Cardiac muscle cell (in vitro differentiated cells and primary cell): ENCODE data around the gene GINS3. TPM values are rescaled to one million over a fixed set of nuclear protein-coding genes. Genes with fewer than 3 reads are reported as not detected.

Experiments
- DNase-seq, 2 donors: peaks; one replicate each; pipeline versions ENCODE4 v3.0.0 to v3.0.0-alpha.2; 2010 to 2017; ENCODE audit warnings: low read depth in 1 of 2, low spot score in 1 of 2
- H3K27ac ChIP-seq: fragments of 200-600 bp; sonication (generic); 2 replicates; pipeline ENCODE4 v1.5.1; 2016
- H3K27me3 ChIP-seq: fragments of 200-600 bp; sonication (generic); 2 replicates; pipeline ENCODE4 v1.6.0; 2016; ENCODE audit warnings: control low read depth
- H3K36me3 ChIP-seq: fragments of 200-600 bp; sonication (generic); 2 replicates; pipeline ENCODE4 v1.5.1; 2016; ENCODE audit warnings: control low read depth
- H3K4me1 ChIP-seq: fragments of 200-600 bp; sonication (generic); 2 replicates; pipeline ENCODE4 v1.8.1; 2017; ENCODE audit warnings: low read depth, mild to moderate bottlenecking, mixed run types
- H3K4me3 ChIP-seq: fragments of 200-600 bp; sonication (generic); 2 replicates; pipeline ENCODE4 v1.5.1; 2016; ENCODE audit warnings: mild to moderate bottlenecking
- H3K9me3 ChIP-seq: fragments of 200-600 bp; sonication (generic); 2 replicates; pipeline ENCODE4 v1.5.1; 2017; ENCODE audit warnings: low read depth, mild to moderate bottlenecking, control low read depth
- CTCF ChIP-seq: IDR thresholded peaks from 2 replicates; pipeline ENCODE4 v1.5.1; 2012; ENCODE audit warnings: low read depth, mild to moderate bottlenecking, low read length
- polyA plus RNA-seq: library from polyadenylated mRNA; unstranded; fragments of >200 nt; fragmentation: Nextera tagmentation; extraction: Ambion mirVana; gene quantifications from 2 replicates; pipeline ENCODE4 v1.2.1, GENCODE V29; 2016
- total RNA-seq: library from RNA; depleted of rRNA; stranded (reverse); fragments of >200 nt; gene quantifications from 2 replicates; pipeline ENCODE4 v1.2.3, GENCODE V29; 2016

GINS3 gene
- total and polyA plus RNA-seq, 2 experiments from 2014 or later, result 2.1 to 4.2 TPM

- H3K4me3 ChIP-seq, result no peak overlapping the region
- no peaks in the 10 kb centered on the region for H3K9me3 ChIP-seq
- no peak overlapping the region for H3K27ac ChIP-seq
- H3K27me3 ChIP-seq, result no peaks in the 10 kb centered on the region
- H3K4me1 ChIP-seq, result no peaks in the 10 kb centered on the region
- no peaks in the 10 kb centered on the region for H3K36me3 ChIP-seq
- no peak for TF ChIP-seq CTCF
- DNase-seq, result no peak
Observed at GRCh38 chr16:58449306-58449705, 57.0 kb downstream of the GINS3 start.

DNA sequence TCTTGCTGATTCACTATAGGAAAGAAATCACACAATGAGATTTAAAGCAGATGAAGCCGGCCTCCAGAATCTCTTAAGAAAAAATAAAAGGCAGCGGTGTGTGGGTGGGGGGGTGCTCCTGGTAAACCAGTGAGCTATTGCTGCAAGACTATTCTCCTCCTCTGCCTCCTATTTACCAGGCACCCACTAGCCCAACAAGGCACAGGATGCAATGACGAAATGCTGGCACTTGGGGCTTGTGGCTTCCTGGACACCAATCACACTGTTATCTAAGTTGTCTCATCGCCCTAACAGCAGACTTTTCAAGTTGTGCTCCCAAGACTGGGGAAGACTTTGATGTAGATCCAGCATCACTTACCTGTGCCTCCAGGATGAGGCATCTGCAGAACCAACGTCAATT is 57.5 kb downstream of the GINS3 start:
- no peak overlapping the region for H3K4me3 ChIP-seq
- H3K9me3 ChIP-seq, result no peaks in the 10 kb centered on the region
- no peak for TF ChIP-seq CTCF

GRCh38 chr16:58450590-58450989 is 58.3 kb downstream of the GINS3 start:
- no peaks in the 10 kb centered on the region for H3K9me3 ChIP-seq
- no peak overlapping the region for H3K4me3 ChIP-seq
- H3K4me1 ChIP-seq, result peaks cover under 1% of the 10 kb centered on the region
- TF ChIP-seq CTCF, result no peak
- DNase-seq, result no peak
- no peaks in the 10 kb centered on the region for H3K27me3 ChIP-seq
- no peaks in the 10 kb centered on the region for H3K36me3 ChIP-seq
- H3K27ac ChIP-seq, result no peak overlapping the region

More for the DNA sequence above, 57.5 kb downstream of the GINS3 start:
- DNase-seq, result no peak
- Histone ChIP-seq H3K4me1 (no peaks in the 10 kb centered on the region), H3K36me3 (no peaks in the 10 kb centered on the region), H3K27me3 (no peaks in the 10 kb centered on the region), H3K27ac (no peak overlapping the region)

DNA sequence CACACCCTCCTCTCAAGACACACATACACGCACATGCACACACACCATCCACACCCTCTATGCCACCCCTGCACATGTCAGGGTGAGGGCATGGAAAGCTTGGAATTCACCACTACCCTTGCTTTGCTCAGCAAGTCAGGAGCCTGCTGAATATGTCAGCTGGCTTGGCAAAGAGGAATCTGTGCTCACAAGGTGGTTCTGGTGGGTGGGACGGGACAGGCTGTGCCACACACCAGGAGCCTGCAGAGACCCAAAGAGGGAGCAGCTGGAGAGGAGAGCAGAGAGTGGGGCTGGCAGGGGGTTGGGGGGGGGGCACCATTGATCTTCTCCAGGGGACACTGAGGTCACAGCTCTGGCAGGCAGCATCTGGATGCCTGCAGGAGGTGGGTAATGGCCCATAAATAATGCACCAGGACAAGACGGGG is 59.0 kb downstream of the GINS3 start:
- Histone ChIP-seq H3K4me1 (peaks cover 7% of the 10 kb centered on the region), H3K27ac (no peak overlapping the region), H3K4me3 (no peak overlapping the region), H3K9me3 (no peaks in the 10 kb centered on the region), H3K27me3 (no peaks in the 10 kb centered on the region), H3K36me3 (no peaks in the 10 kb centered on the region)
- TF ChIP-seq CTCF, result no peak
- no peak for DNase-seq

GRCh38 chr16:58451945-58452401 is 59.7 kb downstream of the GINS3 start:
- H3K4me1 ChIP-seq, result peaks cover 9% of the 10 kb centered on the region
- no peaks in the 10 kb centered on the region for H3K27me3 ChIP-seq
- H3K36me3 ChIP-seq, result no peaks in the 10 kb centered on the region
- H3K9me3 ChIP-seq, result no peaks in the 10 kb centered on the region
- no peak overlapping the region for H3K4me3 ChIP-seq
- DNase-seq, result peak in 1 of 2 donors; percentile 44
- H3K27ac ChIP-seq, result no peak overlapping the region
- TF ChIP-seq CTCF, result no peak

GRCh38 chr16:58452640-58453039 is 60.4 kb downstream of the GINS3 start:
- no peak overlapping the region for H3K4me3 ChIP-seq
- no peaks in the 10 kb centered on the region for H3K9me3 ChIP-seq
- H3K4me1 ChIP-seq, result peaks cover 9% of the 10 kb centered on the region
- H3K36me3 ChIP-seq, result no peaks in the 10 kb centered on the region
- DNase-seq, result no peak
- no peak for TF ChIP-seq CTCF
- no peak overlapping the region for H3K27ac ChIP-seq
- no peaks in the 10 kb centered on the region for H3K27me3 ChIP-seq
